ENCODE measurements around the gene ARSJ.

The ARSJ gene

DNA sequence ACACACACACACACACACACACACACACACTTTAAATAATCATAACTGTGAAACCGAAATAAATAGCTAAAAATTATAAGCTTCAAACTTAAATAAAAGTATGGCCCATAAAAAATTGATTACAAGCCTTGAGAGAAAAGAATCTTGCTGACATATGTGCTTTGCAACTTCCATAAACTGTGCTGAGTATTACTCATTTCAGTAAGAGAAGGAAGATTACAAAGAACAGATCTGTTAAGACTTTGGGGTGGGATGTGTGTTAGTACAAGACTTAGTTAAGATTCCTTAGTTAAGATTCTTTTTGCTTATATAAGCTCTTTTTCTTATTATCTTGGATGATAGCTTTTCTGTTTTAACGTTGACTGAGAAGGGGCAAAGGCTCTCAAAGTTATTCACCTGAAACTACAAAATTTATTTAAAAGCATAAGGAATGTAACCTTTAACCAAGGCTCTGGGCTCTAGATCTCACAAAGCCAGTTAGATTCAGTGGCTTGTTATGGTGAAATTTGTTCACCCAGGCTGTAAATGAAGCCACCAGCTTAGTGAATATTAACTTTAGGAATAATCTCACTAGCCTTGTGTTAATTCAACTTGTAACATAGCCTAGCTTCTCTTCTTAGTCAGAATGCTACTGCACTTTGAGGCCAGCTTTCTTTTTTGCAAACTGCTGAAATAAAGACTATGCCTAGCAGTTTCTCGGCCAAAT, 58.2 kb downstream of the ARSJ start:
- Histone ChIP-seq H3K4me1 (ENCODE audit: control insufficient read depth, insufficient read depth, low read length) (peaks cover 31% of the 10 kb centered on the region), H3K4me2 (ENCODE audit: low read length) (no peak overlapping the region), H3K9me3 (replicated peaks; ENCODE audit: low read length) (no peaks in the 10 kb centered on the region), H3K36me3 (ENCODE audit: insufficient read depth, low read length) (no peaks in the 10 kb centered on the region), H3K27me3 (ENCODE audit: control insufficient read depth, insufficient read depth, low read length) (no peaks in the 10 kb centered on the region), H3K4me3 (ENCODE audit: low read length) (no peak overlapping the region), H3K9ac (ENCODE audit: low read depth, low read length) (no peak overlapping the region)

DNA sequence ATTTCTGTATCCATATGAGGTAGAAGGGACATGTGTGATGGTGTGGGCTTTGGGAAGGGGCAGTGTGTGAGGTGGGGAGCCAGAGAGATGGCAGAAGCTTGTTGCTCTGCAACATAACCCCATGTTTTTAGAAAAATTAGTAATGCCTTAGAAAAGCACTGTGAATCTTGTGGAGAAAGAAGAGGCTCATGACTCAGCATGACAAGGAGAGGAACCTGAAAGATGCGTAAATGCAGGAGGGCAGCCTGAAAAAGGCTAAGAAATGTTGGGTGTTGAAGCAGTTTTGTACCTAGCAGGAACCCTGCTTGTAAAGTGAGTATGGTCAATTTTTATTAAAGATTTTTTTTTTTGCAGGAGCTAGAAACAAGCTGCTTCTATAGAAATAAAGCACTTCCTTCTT, 59.8 kb downstream of the ARSJ start:
- Histone ChIP-seq H3K9me3 (replicated peaks; ENCODE audit: low read length) (no peaks in the 10 kb centered on the region), H3K4me3 (ENCODE audit: low read length) (no peak overlapping the region)

DNA sequence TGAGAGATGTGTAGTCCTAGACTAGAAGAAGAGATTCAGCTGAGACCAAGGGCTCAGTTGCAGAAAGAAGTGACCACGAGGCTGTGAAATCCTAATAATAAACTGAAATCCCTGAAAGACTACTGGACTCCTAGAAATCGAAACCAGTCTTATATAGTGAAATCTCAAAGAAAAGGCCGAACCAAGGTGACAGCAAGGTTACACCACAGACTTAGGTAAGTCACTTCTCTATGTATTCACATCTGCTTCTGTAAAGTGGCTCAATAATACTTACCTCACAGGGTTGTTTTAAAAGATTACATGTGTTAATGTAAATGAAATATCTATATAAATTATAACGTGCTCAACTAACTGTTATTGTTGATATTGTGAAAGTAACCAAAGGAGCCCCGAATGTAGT, 60.3 kb downstream of the ARSJ start:
- Histone ChIP-seq H3K4me3 (ENCODE audit: low read length) (no peak overlapping the region), H3K36me3 (ENCODE audit: insufficient read depth, low read length) (no peaks in the 10 kb centered on the region), H3K9me3 (replicated peaks; ENCODE audit: low read length) (no peaks in the 10 kb centered on the region), H3K27me3 (ENCODE audit: control insufficient read depth, insufficient read depth, low read length) (no peaks in the 10 kb centered on the region), H3K4me1 (ENCODE audit: control insufficient read depth, insufficient read depth, low read length) (peaks cover 31% of the 10 kb centered on the region), H3K4me2 (ENCODE audit: low read length) (peak overlapping the region; percentile 32), H3K9ac (ENCODE audit: low read depth, low read length) (no peak overlapping the region)

More for the DNA sequence above, 59.8 kb downstream of the ARSJ start:
- no peak overlapping the region for H3K9ac ChIP-seq (ENCODE audit: low read depth, low read length)
- peaks cover 31% of the 10 kb centered on the region for H3K4me1 ChIP-seq (ENCODE audit: control insufficient read depth, insufficient read depth, low read length)
- peak overlapping the region; percentile 32 for H3K4me2 ChIP-seq (ENCODE audit: low read length)
- H3K36me3 ChIP-seq (ENCODE audit: insufficient read depth, low read length), result no peaks in the 10 kb centered on the region
- H3K27me3 ChIP-seq (ENCODE audit: control insufficient read depth, insufficient read depth, low read length), result no peaks in the 10 kb centered on the region

DNA sequence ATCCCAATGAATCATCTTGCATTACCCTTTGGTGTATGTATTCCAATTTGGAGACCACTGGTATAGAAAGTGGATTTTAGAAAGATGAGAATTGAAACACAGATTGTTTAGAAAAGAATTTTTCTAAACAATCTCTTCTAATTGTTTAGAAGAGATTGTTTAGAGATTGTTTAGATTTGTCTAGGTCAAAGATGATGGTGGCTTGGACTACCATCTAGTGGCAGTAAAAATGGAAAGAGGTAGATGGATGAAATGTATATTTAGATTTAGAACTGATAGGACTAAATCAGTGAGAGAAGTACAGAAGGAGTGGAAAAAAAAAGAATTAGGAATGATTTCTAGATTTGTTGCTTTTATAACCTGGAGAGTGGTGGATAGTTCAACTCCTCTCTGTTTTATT, 70.6 kb downstream of the ARSJ start:
- Histone ChIP-seq H3K4me1 (ENCODE audit: control insufficient read depth, insufficient read depth, low read length) (no peaks in the 10 kb centered on the region), H3K36me3 (ENCODE audit: insufficient read depth, low read length) (no peaks in the 10 kb centered on the region), H3K9me3 (replicated peaks; ENCODE audit: low read length) (no peaks in the 10 kb centered on the region), H3K4me3 (ENCODE audit: low read length) (no peak overlapping the region), H3K4me2 (ENCODE audit: low read length) (no peak overlapping the region), H3K9ac (ENCODE audit: low read depth, low read length) (no peak overlapping the region), H3K27me3 (ENCODE audit: control insufficient read depth, insufficient read depth, low read length) (no peaks in the 10 kb centered on the region)

DNA sequence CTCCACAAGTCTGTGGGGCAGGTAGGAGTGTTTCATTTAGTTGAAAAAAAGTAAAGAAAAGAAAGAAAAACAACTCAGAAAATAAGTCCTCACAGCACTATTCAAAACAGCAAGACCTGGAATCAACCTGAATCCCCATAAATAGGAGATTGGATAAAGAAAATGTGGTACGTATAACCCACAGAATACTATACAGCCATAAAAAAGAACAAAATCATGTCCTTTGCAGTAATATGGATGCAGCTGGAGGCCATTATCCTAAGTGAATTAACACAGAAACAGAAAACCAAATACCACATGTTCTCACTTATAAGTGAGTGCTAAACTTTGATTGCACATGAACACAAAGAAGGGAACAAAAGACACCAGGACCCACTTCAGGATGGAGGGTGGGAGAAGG, 71.9 kb downstream of the ARSJ start:
- Histone ChIP-seq H3K4me2 (ENCODE audit: low read length) (no peak overlapping the region), H3K27me3 (ENCODE audit: control insufficient read depth, insufficient read depth, low read length) (no peaks in the 10 kb centered on the region), H3K4me1 (ENCODE audit: control insufficient read depth, insufficient read depth, low read length) (no peaks in the 10 kb centered on the region), H3K36me3 (ENCODE audit: insufficient read depth, low read length) (peaks cover 9% of the 10 kb centered on the region), H3K4me3 (ENCODE audit: low read length) (no peak overlapping the region), H3K9ac (ENCODE audit: low read depth, low read length) (no peak overlapping the region), H3K9me3 (replicated peaks; ENCODE audit: low read length) (no peaks in the 10 kb centered on the region)

DNA sequence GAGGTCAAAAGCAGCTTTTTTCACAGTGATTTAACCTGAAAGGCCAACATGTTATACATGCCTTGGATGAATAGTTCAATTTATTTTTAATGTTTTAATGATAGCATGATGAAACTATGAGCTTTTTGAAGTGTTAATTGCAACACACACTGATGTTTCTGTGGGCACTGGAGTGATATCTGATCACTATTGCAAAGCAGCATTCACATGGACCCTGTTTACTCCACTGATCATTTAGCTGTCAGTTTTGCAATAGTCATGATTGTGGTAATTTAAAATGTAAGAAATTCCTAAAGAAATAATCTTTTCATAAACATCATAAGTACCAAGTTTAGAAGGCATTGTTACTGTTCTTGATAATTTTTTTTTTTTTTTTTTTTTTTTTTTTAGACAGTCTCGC, 74.1 kb downstream of the ARSJ start:
- H3K9ac ChIP-seq (ENCODE audit: low read depth, low read length), result no peak overlapping the region
- no peaks in the 10 kb centered on the region for H3K4me1 ChIP-seq (ENCODE audit: control insufficient read depth, insufficient read depth, low read length)
- no peak overlapping the region for H3K4me3 ChIP-seq (ENCODE audit: low read length)
- no peak overlapping the region for H3K4me2 ChIP-seq (ENCODE audit: low read length)
- H3K27me3 ChIP-seq (ENCODE audit: control insufficient read depth, insufficient read depth, low read length), result no peaks in the 10 kb centered on the region
- H3K36me3 ChIP-seq (ENCODE audit: insufficient read depth, low read length), result peaks cover 24% of the 10 kb centered on the region
- H3K9me3 ChIP-seq (replicated peaks; ENCODE audit: low read length), result no peaks in the 10 kb centered on the region

DNA sequence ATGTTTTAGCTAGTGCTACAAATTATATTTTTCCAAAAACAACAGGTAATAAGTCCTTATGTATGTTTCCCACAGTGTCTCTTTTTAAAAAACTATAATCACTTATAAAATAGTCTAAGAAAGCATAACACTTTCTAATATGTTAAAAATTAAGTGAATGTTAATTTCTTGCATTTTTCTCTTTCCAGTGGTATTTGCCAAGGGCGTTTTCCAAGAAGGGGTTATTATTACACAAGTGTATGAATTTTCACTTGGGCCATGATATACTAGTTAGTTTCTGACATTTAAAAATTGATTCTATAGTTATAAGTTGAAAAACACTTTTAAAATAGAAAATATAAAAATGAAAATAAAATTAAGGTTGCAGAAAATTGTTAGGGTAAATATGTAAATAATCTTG, 74.6 kb downstream of the ARSJ start:
- Histone ChIP-seq H3K27me3 (ENCODE audit: control insufficient read depth, insufficient read depth, low read length) (no peaks in the 10 kb centered on the region), H3K4me2 (ENCODE audit: low read length) (no peak overlapping the region), H3K9ac (ENCODE audit: low read depth, low read length) (no peak overlapping the region), H3K36me3 (ENCODE audit: insufficient read depth, low read length) (peaks cover 25% of the 10 kb centered on the region), H3K4me1 (ENCODE audit: control insufficient read depth, insufficient read depth, low read length) (no peaks in the 10 kb centered on the region), H3K9me3 (replicated peaks; ENCODE audit: low read length) (no peaks in the 10 kb centered on the region), H3K4me3 (ENCODE audit: low read length) (no peak overlapping the region)

DNA sequence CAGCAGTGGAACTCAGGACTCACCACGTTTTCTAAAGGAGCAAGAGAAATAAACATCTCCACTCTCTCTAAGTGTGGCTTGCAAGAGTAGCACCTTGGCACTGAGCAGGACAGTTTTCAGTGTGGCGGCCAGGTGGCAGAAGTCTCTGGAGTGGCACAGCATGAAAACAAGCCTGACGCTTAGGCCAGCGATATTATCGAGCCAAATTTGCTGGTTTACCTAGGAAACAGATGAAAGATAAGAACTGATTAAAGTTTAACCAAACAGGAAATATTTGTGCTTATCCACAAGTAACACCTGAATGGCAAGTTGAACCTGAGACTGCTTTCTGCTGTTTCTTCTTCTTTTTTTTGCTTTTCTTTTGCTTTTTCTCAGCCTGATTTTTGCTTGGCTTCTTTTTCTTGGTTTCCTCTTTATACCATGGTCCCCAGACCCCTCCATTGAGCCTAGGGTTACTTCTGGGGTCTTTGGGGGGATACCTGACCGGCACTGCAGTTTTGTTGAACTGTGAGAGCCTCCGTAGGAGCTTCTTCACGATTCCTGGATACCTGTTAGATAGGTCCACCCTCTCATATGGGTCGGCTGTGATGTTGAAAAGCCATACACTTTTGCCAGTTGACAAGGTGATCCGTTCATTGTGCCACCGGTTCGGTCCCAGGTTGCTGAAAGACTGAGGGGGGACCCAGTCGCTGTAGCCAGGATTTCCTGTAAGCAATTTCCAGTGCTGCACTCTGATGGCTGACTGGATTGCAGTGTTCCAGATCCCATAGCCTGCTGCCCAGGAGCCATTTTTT, 77.3 kb downstream of the ARSJ start:
- Histone ChIP-seq H3K4me2 (ENCODE audit: low read length) (no peak overlapping the region), H3K27me3 (ENCODE audit: control insufficient read depth, insufficient read depth, low read length) (no peaks in the 10 kb centered on the region), H3K4me3 (ENCODE audit: low read length) (no peak overlapping the region), H3K4me1 (ENCODE audit: control insufficient read depth, insufficient read depth, low read length) (no peaks in the 10 kb centered on the region), H3K9me3 (replicated peaks; ENCODE audit: low read length) (no peaks in the 10 kb centered on the region), H3K36me3 (ENCODE audit: insufficient read depth, low read length) (peaks cover 36% of the 10 kb centered on the region), H3K9ac (ENCODE audit: low read depth, low read length) (no peak overlapping the region)

DNA sequence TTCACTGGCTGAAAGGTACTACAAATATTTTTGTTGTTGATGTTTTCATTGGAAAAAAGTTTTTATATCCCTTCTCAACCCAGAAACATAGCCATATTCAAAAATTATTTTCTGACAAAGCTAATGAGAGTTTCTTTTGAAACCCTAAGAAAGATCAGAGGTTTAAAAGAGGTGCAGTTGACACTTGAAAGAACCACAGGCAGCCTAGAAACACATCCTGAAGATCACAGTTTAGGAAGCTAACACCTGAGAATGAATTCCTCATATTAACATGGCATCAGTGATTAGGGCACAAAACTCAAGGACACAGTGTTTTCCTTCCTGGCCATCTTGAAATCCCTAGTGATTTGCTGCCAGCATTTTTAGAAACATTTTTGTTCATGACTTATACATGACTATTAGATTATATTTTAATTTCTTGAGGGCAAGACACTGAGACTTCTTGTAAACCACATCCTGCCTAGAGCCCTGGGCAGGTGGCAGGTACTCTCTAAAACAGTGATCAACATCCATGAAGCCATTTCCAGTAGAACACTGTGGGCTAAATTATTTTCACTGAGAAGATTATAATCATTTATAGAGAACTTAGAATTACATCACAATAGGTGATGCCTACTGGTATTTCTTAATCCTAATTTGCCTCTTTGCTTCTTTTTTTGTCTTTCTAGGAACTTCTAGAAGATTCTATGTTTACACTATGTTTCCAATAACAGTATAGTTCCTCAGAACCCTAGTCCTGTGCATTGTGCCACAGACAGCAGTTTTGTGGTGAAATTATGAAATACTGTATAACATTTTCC, 80.0 kb downstream of the ARSJ start:
- H3K36me3 ChIP-seq (ENCODE audit: insufficient read depth, low read length), result peaks cover 55% of the 10 kb centered on the region
- H3K4me1 ChIP-seq (ENCODE audit: control insufficient read depth, insufficient read depth, low read length), result no peaks in the 10 kb centered on the region
- H3K9ac ChIP-seq (ENCODE audit: low read depth, low read length), result no peak overlapping the region
- no peak overlapping the region for H3K4me3 ChIP-seq (ENCODE audit: low read length)
- no peaks in the 10 kb centered on the region for H3K27me3 ChIP-seq (ENCODE audit: control insufficient read depth, insufficient read depth, low read length)
- no peaks in the 10 kb centered on the region for H3K9me3 ChIP-seq (replicated peaks; ENCODE audit: low read length)
- no peak overlapping the region for H3K4me2 ChIP-seq (ENCODE audit: low read length)

DNA sequence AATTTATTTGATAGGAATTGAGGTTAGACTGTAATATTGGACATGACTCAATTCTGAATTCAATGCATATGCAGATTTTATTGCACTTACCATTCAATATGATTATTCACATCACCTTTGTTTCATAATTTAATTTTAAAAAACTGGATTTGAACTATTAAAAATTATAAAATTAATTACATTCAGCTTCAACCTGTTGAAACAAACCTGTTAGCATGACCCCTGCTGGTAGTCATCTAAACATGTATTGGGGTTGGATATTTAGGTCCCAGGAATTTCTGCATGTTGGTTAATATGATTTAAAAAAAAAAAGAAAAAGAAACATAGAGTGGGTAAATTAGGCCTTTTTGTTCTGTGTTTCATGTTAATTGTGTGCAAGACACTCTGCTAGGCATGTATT, 85.9 kb downstream of the ARSJ start:
- Histone ChIP-seq H3K36me3 (ENCODE audit: insufficient read depth, low read length) (peaks cover 26% of the 10 kb centered on the region), H3K4me3 (ENCODE audit: low read length) (no peak overlapping the region), H3K9me3 (replicated peaks; ENCODE audit: low read length) (no peaks in the 10 kb centered on the region), H3K4me1 (ENCODE audit: control insufficient read depth, insufficient read depth, low read length) (no peaks in the 10 kb centered on the region), H3K27me3 (ENCODE audit: control insufficient read depth, insufficient read depth, low read length) (no peaks in the 10 kb centered on the region), H3K9ac (ENCODE audit: low read depth, low read length) (no peak overlapping the region), H3K4me2 (ENCODE audit: low read length) (no peak overlapping the region)

DNA sequence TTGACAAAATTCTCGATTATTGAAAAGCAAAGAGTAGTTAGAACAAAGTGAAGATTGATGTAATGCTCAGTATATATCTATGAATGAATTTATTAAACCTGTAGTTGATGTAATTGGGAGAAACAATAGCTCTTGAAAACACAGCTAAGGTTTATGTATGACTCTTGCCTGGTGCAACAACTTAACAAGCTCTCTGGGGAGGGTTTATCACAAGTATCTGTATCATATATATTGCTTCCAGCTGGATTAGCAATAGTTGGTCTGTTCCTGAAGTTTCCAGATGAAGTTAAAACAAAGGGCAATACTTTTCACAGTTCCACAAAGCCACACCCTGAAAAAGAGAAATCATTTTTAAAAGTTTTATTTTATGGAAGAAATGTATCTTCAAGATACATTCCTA, 91.4 kb downstream of the ARSJ start:
- no peak overlapping the region for H3K4me3 ChIP-seq (ENCODE audit: low read length)
- no peaks in the 10 kb centered on the region for H3K27me3 ChIP-seq (ENCODE audit: control insufficient read depth, insufficient read depth, low read length)
- H3K9ac ChIP-seq (ENCODE audit: low read depth, low read length), result no peak overlapping the region
- H3K9me3 ChIP-seq (replicated peaks; ENCODE audit: low read length), result no peaks in the 10 kb centered on the region
- no peaks in the 10 kb centered on the region for H3K36me3 ChIP-seq (ENCODE audit: insufficient read depth, low read length)
- no peak overlapping the region for H3K4me2 ChIP-seq (ENCODE audit: low read length)
- peaks cover 2% of the 10 kb centered on the region for H3K4me1 ChIP-seq (ENCODE audit: control insufficient read depth, insufficient read depth, low read length)

All from skeletal muscle satellite cell (primary cell).